Measurements from ENCODE around the gene GNE. TPM values are rescaled to one million over a fixed set of nuclear protein-coding genes. Genes with fewer than 3 reads are reported as not detected.

Gene GNE
- total and polyA plus RNA-seq, 10 of the 15 experiments (the other 5 are each of a cell fraction or from before 2014, with no cell fraction given), result 4.1 to 13.6 (median 10.7) TPM

DNA sequence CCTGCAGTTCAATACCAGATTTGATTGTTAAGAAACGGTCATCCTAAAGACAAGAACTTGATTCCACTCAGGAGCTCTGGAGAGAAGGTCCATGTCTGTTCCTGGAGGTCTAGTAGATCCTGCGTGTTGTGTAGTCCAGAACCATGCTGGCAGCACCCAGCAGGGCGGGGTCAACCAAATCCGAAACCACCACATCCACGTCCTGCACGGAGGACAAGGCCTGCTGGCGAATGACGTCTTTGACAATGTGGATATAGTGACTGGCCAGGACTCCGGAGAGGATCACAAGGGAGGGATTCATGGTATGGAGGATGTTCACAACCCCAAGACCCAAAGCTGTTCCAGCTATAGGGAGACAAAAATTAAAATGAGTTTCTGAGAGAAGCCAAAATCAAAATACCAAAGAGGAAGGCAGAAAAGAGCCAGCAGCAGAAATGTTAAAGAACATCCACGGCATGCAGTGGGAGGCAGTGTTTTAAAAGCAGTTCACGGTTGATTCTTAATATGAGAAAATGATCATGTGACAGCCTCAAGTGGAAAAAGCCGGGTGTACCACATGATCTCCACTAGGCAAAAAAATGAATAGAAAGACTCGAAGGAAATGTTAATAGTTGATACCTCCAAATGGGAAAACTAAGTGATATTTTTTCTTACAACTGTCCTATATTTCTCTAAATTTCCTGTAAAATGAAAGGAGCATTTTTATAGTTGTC, 40.8 kb downstream of the GNE start:
- no peak overlapping the region for H2AFZ ChIP-seq (ENCODE audit: control insufficient read depth, low read depth, low read length)
- H3K9me3 ChIP-seq (replicated peaks; ENCODE audit: control insufficient read depth, insufficient read depth, low read length), result no peaks in the 10 kb centered on the region; the same call in 2 of the 3 replicates
- H3K79me2 ChIP-seq (ENCODE audit: control insufficient read depth, insufficient read depth, low read length), result no peaks in the 10 kb centered on the region
- H3K36me3 ChIP-seq (ENCODE audit: control insufficient read depth in 2 of 2, insufficient read depth in 2 of 2, low read length in 1 of 2), result peaks cover 19 to 44% of the 10 kb centered on the region in 2 experiments
- no peaks in the 10 kb centered on the region for H4K20me1 ChIP-seq (ENCODE audit: control insufficient read depth, insufficient read depth)
- FAIRE-seq (no peak), DNase-seq (ENCODE audit: low read depth, low spot score) (no peak), ATAC-seq (no peak)
- in situ Hi-C loops (cut with MboI) (no loop called here), intact Hi-C loops (cut with micrococcal nuclease; ENCODE audit: unreplicated experiment) (no loop called here)
- BruUV-seq (replicated peaks), result no TSS peak
- ChIA-PET RAD21 (ENCODE audit: unreplicated experiment) (no interaction called here), POLR2A (interaction anchor here (0.6 kb wide), 1 partner anchor 136 kb away, joined by 3 read pairs; no protein-coding TSS in a partner anchor), SMC1A (ENCODE audit: uncharacterized antibody, unreplicated experiment) (interaction anchor here (0.5 kb wide), 1 partner anchor 1245 kb away, joined by 3 read pairs; no protein-coding TSS in a partner anchor), CTCF (interaction anchor here (0.8 kb wide), 1 partner anchor 15 kb away, joined by 3 read pairs; no protein-coding TSS in a partner anchor)
- no peaks in the 10 kb centered on the region for H3K27me3 ChIP-seq (replicated peaks in 1 of 2; ENCODE audit: control insufficient read depth in 2 of 2, insufficient read depth in 2 of 2, low read length in 1 of 2)
- H3K4me2 ChIP-seq (ENCODE audit: control insufficient read depth, insufficient read depth), result no peak overlapping the region
- H3K9ac ChIP-seq (ENCODE audit: control insufficient read depth, insufficient read depth, low read length), result no peak overlapping the region
- no peaks in the 10 kb centered on the region for H3K4me1 ChIP-seq (ENCODE audit: control insufficient read depth, insufficient read depth, low read length)
- 61% methylated on average over 13 of the region's 13 CpGs for WGBS (ENCODE audit: insufficient coverage, insufficient replicate concordance, low lambda C conversion rate, missing lambda C conversion rate)
- H3K27ac ChIP-seq (ENCODE audit: control insufficient read depth, insufficient read depth), result no peak overlapping the region
- H3K4me3 ChIP-seq, result no peak overlapping the region
- TF ChIP-seq FOXK2 (IDR thresholded peaks at IDR 0.05) (no peak), SMAD1 (IDR thresholded peaks at IDR 0.05; ENCODE audit: low read depth, partially characterized antibody) (no peak)

DNA sequence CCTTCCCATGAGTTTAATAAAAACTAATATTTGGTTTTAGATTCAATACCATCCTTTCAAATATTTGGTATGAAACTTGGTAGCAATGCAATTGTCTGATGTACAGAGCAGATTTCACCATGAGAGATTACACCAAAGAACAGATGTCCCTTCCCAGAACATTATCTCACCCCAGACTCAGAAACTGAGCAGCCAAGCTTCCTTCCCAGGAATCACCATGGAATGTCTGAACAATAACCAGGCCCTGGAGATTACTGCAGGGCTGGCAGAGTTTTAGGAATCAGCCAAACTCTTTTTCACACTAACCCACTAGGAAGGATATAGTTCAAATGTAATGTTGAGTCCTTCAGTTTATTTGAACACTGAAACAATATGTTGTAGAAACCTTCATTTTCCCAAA, 43.7 kb downstream of the GNE start:
- no peak overlapping the region for H2AFZ ChIP-seq (ENCODE audit: control insufficient read depth, low read depth, low read length)
- H3K79me2 ChIP-seq (ENCODE audit: control insufficient read depth, insufficient read depth, low read length), result no peaks in the 10 kb centered on the region
- ChIA-PET RAD21 (ENCODE audit: unreplicated experiment) (no interaction called here), POLR2A (no interaction called here), CTCF (no interaction called here), SMC1A (ENCODE audit: uncharacterized antibody, unreplicated experiment) (no interaction called here)
- intact Hi-C loops (cut with micrococcal nuclease; ENCODE audit: unreplicated experiment) (no loop called here), in situ Hi-C loops (cut with MboI) (no loop called here)
- no peak overlapping the region for H3K27ac ChIP-seq (ENCODE audit: control insufficient read depth, insufficient read depth)
- H3K4me1 ChIP-seq (ENCODE audit: control insufficient read depth, insufficient read depth, low read length), result no peaks in the 10 kb centered on the region
- ATAC-seq (no peak), FAIRE-seq (no peak), DNase-seq (ENCODE audit: low read depth, low spot score) (no peak)
- no peak overlapping the region for H3K4me3 ChIP-seq
- no peak overlapping the region for H3K4me2 ChIP-seq (ENCODE audit: control insufficient read depth, insufficient read depth)
- H3K9ac ChIP-seq (ENCODE audit: control insufficient read depth, insufficient read depth, low read length), result no peak overlapping the region
- TF ChIP-seq, protein P1, sequence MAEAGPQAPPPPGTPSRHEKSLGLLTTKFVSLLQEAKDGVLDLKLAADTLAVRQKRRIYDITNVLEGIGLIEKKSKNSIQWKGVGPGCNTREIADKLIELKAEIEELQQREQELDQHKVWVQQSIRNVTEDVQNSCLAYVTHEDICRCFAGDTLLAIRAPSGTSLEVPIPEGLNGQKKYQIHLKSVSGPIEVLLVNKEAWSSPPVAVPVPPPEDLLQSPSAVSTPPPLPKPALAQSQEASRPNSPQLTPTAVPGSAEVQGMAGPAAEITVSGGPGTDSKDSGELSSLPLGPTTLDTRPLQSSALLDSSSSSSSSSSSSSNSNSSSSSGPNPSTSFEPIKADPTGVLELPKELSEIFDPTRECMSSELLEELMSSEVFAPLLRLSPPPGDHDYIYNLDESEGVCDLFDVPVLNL (IDR thresholded peaks at IDR 0.05; ENCODE audit: low read depth, low read length), result no peak
- TF ChIP-seq, protein P2, sequence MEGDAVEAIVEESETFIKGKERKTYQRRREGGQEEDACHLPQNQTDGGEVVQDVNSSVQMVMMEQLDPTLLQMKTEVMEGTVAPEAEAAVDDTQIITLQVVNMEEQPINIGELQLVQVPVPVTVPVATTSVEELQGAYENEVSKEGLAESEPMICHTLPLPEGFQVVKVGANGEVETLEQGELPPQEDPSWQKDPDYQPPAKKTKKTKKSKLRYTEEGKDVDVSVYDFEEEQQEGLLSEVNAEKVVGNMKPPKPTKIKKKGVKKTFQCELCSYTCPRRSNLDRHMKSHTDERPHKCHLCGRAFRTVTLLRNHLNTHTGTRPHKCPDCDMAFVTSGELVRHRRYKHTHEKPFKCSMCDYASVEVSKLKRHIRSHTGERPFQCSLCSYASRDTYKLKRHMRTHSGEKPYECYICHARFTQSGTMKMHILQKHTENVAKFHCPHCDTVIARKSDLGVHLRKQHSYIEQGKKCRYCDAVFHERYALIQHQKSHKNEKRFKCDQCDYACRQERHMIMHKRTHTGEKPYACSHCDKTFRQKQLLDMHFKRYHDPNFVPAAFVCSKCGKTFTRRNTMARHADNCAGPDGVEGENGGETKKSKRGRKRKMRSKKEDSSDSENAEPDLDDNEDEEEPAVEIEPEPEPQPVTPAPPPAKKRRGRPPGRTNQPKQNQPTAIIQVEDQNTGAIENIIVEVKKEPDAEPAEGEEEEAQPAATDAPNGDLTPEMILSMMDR (IDR thresholded peaks at IDR 0.05 in 2 of 3, conservative IDR thresholded peaks at IDR 0.05 in 1 of 3; ENCODE audit: control insufficient read depth in 2 of 3, extremely low read depth in 1 of 3, insufficient read depth in 1 of 3, low read depth in 3 of 3, low read length in 3 of 3), result no peak
- no peak for TF ChIP-seq MEF2B (IDR thresholded peaks at IDR 0.05; ENCODE audit: partially characterized antibody, poor library complexity, severe bottlenecking)
- BruUV-seq (replicated peaks), result no TSS peak
- peaks cover 17 to 45% of the 10 kb centered on the region in 2 experiments for H3K36me3 ChIP-seq (ENCODE audit: control insufficient read depth in 2 of 2, insufficient read depth in 2 of 2, low read length in 1 of 2)
- H3K9me3 ChIP-seq (replicated peaks; ENCODE audit: control insufficient read depth, insufficient read depth, low read length), result no peaks in the 10 kb centered on the region
- H3K27me3 ChIP-seq (replicated peaks in 1 of 2; ENCODE audit: control insufficient read depth in 2 of 2, insufficient read depth in 2 of 2, low read length in 1 of 2), result no peaks in the 10 kb centered on the region
- peaks cover 8% of the 10 kb centered on the region; the same call in 1 of the 2 replicates for H4K20me1 ChIP-seq (ENCODE audit: control insufficient read depth, insufficient read depth)

Measured in GM12878 (cell line).